GM18870 (cell line): ENCODE measurements around the gene MIPOL1.
"Not testable (repeated sequence)": the region's sequence is repeated elsewhere in the genome, so short reads cannot be mapped to it uniquely, and the experiment has no call there.

Experiments
- ATAC-seq: cut with Tn5 transposase; IDR thresholded peaks from one replicate; pipeline ENCODE4 v1.9.1; 2021; ENCODE audit warnings: moderate library complexity; ENCODE audit not compliant: unreplicated experiment

Gene MIPOL1

DNA sequence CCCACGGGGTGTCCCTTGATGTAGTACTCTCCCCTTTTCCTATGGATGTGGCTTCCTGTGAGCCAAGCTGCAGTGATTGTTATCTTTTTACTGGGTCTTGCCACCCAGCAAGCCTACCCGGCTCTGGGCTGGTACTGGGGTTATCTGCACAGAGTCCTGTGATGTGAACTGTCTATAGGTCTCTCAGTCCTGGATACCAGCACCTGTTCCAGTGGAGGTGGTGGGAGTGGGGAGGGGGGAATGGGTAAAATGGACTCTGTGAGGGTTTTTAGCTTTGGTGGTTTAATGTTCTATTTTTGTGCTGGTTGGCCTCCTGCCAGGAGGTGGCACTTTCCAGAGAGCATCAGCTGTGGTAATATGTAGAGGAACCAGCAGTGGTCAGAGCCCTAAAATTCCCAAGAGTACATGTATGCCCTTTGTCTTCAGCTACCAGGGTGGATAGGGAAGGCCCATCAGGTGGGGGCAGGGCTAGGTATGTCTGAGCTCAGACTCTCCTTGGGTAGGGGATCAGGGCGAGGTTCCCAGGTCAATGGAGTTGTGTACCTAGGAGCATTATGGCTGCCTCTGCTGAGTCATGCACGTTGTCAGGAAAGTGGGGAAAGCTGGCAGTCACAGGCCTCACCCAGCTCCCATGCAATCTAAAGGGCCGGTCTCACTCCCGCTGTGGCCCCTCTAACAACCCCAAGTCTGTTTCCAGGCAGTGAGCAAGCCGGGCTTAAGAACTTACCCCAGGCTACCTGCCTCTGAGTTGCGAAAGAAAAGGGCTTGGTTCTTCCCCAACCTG lies 199.6 kb downstream of the MIPOL1 start:
- ATAC-seq, result not testable (repeated sequence)

DNA sequence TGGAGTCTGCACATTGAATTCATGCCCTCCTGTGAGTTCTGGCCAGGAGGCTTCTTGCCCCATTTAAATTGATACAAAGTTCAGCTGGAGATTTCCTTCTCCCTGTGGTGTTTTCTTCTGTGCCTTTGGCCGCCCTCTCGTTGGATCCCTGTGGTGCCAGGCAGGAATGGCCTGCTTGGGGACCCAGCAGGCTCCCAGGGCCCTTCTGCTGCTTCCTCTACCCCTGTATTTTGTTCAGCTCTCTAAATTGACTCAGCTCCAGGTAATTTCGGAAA lies 200.1 kb downstream of the MIPOL1 start:
- ATAC-seq, result no peak

DNA sequence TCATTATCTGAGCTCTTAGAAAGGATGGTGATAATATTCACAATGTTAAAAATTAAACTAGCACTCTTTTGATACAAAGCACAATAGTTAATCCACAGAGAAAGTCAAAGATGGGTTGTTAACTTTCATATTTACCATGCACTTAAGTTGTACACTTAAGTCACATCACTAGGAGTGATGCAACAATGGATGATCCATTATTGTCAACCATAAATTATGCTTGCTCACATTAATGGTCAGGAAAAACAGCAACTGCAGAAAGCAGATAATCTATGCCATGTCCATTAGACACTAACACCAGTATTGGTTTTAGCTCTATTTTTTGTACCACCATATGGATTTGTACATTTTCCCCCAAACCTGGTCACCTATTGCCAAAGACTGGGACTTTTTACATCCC lies 201.8 kb downstream of the MIPOL1 start:
- ATAC-seq, result no peak

DNA sequence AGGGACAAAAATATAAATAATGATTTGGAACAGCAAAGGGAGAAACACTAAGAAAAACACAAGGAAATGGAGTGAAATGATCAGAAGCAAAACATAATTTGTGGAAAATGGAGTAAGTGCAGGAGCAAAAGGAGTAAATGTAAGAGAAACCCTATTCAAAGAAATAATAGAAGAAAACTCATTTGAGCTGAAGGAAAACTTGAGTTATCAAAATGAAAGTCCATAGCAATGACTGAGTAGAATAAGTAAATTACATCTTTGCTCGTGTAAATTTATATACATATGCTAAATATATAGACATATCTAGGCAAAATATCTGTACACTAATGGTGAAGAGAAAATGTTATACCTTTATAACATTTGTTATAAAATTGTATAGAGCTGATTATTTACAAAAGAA lies 203.4 kb downstream of the MIPOL1 start:
- no peak for ATAC-seq

DNA sequence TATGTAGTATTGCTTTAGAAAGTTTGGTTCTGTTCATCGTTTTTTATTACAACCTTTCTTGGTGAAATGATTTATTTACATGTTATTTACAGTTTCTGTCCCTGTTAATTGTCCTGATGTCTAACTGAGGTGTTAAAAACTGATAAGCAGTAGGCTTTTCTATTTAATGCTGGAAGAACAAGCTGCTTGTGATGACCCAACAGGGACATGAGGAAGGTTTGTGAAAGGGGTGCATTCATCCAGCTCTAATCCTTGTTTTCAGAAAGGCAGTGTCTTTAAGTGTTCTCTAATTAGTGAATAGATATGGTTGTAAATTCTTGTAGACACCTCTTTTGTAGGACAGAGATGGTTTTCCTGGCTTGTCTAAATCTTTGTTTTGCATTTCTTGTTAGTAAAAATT lies 205.9 kb downstream of the MIPOL1 start:
- ATAC-seq, result no peak

DNA sequence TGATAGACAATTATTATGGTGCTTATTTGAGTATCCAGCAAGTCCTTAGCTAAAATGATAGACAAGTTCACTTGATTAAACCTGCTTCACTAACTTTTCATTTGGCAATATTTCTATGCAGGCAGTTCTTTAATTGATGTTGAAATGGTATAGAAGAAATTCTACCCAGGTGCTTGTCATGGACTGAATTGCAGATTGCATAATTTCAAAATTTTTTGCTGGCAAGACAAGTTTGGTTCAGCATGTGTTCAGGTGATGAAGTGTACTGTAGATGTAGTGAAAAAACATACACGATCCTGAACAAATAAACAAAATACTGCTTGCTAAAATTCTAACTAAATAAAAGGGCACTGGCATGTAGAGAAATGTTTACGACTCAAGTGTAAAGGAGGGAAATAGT lies 208.4 kb downstream of the MIPOL1 start:
- no peak for ATAC-seq

DNA sequence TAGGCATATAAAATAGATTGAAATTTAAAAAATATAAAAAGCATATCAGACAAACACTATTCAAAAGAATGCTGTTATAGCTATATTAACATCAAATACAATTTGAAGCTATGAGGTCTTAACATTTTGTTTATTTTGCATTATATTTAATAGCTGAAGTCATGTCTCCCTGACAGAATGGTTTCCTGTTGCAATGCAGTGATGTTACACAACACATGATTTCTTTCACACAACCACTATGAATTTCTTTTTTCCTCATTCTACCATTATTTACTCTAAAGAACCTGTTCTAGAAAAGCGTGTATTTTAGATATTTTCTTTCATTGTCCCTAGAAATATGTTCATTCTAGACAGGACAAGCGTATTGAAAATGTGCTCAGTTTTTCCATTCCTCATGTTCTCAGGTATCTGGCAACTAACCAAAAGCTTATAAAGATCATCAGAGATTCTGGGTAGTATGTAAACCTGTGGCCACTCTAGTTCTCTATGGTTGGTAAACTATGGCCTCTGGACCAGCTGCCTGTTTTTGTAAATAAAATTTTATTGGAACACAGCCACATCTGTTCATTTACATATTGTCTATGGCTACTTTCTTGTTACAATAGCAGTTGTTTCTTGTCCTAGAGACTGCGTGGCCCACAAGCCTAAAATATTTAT lies 213.5 kb downstream of the MIPOL1 start:
- no peak for ATAC-seq

DNA sequence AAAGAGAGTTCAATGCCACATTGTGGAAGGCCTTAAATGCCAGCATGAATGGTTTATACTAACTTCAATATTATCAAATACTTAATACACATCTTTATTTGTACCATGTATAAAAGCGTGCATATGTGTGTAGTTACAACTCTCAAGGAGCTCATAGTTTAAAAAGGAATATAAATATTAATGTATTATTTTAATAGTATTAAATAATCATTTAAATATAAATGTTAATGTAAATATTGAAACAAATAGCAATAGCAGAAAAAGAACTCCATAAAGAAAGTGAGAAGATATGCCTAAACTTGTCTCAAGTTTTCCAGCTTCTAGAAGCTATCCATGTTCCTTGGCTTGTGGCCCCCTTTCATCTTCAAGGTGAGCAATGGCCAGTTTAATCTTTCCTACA lies 215.3 kb downstream of the MIPOL1 start:
- no peak for ATAC-seq

DNA sequence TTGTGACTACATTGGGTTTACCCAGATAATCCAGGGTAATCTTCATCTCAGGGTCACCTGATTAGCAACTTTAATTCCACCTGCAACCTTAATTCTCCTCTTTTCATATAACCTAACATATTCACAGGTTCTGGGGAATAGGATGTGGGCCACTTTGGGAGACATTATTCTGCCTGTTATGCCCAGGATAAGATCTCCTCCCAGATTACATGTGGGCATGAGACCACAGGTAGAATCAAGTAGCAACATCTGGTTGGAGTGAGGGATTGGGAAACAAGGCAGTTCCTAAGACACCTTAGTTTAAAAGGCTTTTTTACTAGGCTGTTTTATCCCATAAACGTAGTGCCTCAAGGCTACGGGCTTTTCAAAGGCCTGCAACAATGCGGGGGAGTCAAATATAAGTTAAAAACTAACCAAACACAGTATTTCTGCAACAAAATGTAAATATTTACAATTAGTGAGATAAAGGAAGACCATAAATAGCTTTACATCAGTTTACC lies 215.8 kb downstream of the MIPOL1 start:
- no peak for ATAC-seq

DNA sequence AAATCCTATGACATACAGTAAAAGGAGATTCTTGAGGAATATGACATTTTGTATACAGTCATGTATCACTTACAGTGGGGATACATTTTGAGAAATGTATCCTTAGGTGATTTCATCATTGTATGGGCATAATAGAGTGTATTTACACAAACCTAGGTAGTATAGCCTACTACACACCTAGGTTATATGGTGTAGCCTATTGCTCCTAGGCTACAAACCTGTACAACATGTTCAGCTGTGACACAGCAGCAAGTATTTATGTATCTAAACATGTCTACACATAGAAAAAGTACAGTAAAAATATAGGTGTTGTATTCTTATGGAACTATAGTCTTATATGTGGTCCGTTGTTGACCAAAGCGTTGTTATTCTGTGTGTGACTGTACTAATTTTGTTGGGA lies 218.5 kb downstream of the MIPOL1 start:
- no peak for ATAC-seq

DNA sequence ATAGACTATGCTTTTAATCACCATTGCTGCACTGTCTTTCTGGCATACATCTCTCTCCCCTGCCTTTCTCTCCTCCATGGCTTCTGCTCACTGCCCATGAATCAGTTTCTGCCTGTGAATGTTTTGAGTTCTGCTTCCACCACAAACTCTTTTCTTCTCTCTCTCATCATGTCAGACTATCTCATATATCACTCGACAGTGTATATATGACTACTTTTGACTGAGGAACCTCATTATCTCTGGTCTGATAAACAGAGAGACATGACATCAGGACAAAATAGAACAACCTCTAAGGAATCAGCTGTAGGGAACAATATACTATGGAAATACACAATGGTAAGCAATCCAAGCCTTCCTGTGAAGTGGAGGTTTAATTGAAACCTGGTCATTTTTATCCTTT lies 219.4 kb downstream of the MIPOL1 start:
- no peak for ATAC-seq

DNA sequence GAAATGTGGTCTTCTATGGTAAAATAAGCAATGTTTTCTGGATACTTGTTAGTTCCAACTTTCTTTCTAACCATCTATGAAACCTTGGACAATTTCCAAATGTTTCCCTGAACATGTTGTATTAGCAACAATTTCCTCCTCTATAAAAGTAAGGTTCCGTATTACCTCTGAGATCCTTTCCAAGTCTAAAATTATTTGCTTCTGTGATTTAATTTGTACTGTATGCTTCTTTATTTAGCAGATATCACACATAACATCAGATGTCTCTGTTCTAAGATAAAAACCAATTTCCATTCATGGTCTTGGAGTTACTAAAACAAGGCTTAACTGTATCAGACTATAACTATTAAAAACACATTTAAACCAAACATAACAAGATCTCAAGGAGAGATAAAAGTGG lies 220.1 kb downstream of the MIPOL1 start:
- no peak for ATAC-seq

DNA sequence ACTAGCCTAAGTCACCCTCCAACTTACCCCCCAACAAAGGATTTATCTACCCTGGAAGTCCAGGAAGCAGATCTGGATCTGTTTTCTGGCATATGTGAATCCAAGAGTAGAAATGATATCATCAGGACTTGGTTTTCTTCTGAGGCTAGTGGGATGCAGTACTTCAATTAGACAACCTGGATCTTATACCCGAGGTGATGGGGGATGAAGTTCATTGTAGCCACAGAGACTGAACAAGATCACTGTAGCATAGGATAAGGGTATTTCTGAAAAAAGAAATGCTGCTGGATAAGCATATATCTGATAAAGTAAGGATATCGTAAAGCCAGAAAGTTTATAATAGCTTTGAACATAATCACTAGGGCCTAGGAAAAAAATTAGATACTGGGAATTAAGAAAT lies 222.9 kb downstream of the MIPOL1 start:
- ATAC-seq, result no peak

DNA sequence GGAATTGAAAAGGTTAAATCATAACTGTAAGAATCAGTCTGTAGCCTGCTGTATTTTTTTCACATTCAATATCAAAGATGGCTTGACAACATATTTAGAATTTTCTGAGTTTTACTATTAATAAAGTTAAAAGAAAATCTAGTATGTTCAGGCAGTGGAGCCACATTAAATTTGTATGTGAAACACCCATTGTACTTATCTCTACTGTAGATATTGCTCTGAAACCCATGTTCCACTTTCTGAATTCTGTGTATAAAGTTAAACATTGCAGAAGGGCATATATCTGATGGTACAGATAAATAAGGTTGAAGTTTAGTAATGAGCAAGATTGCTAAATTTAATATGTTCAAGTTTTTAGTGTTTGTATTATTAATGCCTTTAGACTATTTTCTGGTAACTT lies 224.6 kb downstream of the MIPOL1 start:
- no peak for ATAC-seq

DNA sequence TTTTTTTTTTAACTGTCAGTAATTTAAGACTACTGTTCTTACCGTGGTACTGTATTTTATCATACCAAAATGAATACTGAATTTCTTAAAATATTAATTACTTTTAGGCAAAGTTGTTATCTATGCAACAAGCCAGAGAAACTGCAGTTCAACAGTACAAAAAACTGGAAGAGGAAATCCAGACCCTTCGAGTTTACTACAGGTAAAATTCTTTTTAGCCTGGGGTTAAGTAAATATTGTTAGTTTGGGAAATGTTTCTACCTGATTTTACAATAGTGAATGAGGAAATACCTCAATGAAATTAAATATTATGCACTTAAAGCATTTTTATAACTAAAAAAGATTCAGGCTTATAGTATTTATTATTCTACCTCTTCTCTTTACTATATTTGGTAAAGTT lies 225.0 kb downstream of the MIPOL1 start:
- no peak for ATAC-seq

DNA sequence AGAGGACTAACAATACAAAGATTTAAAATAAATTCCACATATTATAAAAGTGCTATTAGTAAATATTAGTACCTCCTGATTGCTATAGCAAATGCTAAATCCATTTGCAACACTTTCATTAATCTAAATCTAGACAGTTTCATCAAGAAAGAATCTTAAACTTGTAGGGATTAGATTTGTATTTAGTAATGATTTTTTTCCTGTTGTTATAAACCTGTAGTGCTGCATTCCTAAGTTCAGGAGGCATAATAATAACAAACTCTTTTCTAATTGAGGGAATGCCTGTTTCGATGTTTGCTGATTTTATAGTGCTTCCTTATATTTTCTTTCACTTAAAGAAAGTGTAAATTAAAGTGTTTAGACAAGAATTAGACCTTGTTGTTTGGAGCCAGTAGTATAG lies 231.2 kb downstream of the MIPOL1 start:
- no peak for ATAC-seq

DNA sequence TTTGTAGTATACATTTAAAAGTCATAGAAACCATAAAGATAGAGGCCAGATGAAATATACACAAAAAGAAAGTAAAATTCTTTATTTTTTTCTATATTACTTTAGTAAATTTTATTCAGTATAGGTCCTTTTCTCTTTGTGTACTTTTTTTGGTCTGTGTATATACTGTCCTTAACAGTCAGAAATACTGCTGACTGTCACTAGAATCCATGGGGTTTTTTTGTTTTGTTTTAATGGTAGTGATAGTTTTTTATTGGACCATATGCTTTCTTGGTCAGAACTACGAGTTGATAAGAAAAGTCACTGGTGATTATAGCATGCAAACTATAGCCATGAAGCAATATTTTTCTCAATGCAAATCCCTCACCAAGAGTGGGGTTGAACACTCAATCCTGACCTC lies 231.9 kb downstream of the MIPOL1 start:
- no peak for ATAC-seq

DNA sequence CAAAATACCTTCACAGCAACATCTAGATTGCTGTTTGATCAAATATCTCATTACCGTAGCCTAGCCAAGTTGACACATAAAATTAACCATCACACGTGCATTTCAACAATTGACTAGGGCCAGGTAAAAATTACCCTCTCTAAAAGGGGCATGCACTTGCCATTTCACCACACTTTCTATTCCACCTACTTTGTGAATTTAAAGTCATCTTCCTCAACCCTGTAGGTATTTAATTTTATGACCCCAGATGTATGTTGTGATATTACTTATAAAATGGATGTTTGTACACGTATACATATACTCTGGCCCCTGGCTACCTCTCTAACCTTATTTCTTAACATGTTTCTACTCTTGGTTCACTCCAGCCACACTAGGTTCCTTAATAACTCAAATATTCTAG lies 237.1 kb downstream of the MIPOL1 start:
- ATAC-seq, result no peak

DNA sequence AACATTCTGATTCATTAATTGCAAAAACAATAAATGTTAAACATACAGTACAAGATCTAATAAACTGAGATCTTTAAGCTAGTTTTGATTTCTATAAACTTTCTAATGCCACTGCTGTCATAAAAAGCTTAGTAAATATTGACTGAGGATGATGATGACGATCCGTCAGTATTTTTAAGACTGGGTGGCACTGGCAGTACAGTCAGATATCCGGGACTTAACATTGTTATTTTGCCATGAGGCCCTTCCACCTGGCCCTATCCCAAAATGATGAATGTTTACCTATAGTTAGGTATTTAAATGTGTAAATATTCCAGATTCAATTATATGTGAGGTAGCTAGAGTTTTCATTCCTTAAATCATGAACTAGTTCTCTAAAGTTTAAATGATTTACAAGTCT lies 238.8 kb downstream of the MIPOL1 start:
- ATAC-seq, result no peak

DNA sequence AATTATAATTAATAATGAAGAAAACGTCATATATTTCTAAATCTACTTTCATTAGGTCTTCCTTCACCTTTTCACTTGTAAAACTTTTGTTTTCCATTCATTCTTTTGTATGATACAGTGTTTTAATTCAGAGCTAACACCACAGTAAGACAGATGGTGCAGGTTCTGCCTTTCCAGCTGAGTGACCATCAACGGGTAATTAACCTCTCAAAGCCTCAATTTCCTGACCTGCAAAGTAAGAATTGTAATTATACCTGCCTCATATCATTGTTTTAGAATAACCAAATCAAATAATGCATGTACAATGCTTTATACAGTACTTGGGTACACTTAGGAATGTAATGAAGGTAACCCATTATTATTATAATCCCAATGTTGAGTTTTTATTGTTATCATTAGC lies 239.8 kb downstream of the MIPOL1 start:
- ATAC-seq, result no peak

DNA sequence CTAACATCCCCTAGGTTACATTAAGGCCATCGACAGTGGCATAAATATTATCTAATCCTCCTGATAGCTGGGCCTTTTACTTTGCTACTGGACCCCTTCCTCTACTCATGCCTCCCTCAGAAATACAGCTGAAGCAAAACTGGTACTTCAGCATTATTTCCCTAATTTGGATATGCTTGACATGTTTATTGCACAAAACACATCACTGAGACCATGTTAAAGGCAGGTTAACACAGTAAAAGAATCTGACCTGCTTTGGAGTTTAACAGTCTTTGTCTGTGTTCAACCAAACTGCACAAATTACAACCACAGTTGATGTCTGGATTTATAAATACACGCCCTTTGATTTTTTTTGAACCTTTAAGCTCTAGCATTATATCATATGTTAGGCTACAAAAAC lies 240.7 kb downstream of the MIPOL1 start:
- no peak for ATAC-seq

DNA sequence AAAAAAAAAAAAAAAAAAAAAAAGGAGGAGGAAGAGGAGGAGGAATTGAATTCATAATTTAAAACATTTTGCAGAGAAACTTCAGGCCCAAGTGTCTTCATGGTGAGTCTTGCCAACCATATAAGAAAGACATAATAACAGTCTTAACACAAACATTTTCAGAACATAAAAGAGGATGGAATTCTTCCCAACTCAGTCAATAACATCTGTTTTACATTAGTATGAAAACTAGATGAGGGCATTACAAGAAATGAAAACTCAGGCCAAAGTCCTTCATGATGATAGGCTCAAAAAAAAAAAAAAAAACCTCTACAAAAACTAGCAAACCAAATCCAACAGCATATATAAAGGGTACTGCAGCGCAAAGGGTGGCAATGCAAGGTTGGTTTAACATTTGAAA lies 245.7 kb downstream of the MIPOL1 start:
- ATAC-seq, result no peak

DNA sequence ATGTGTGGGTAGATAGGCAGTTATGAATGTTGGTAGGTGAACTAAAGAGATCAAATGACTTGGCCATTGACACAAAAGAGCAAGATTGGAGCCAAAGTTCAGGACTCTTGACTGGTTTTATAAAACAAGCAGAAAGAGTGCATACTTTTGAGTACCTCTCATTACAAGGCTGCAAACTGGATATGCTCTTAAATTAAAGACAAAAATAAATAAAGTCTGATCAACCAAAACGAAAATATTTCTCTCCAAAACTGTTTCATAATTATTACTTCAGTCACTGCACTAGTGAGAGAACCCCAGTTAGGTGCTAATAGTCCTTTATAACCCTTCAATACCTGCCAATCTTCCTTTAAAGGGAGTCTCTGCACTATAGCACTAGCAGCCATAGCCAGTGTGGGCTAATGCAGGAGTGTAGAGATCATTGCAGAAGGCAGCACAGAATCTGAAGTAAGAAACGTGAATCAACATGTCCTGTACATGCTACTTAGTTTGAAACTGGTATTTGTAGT lies 250.2 kb downstream of the MIPOL1 start:
- ATAC-seq, result no peak
